Smooth muscle cell (in vitro differentiated cells): ENCODE results near the gene DST. TPM values are rescaled to one million over a fixed set of nuclear protein-coding genes. Genes with fewer than 3 reads are reported as not detected.

Source experiments
- DNase-seq: peaks from one replicate; lab custom pipeline; 2025; ENCODE audit not compliant: unreplicated experiment; lab: John Stamatoyannopoulos, UW
- H2AFZ ChIP-seq: fragments of 200-600 bp; sonication (generic); 2 replicates; pipeline ENCODE4 v1.6.0; 2016; ENCODE audit warnings: antibody characterized with exemption, low read depth, mild to moderate bottlenecking
- H3F3A ChIP-seq: fragments of 200-600 bp; sonication (generic); 2 replicates; pipeline ENCODE4 v1.6.0; 2017; ENCODE audit warnings: antibody characterized with exemption, low read depth
- H3K27ac ChIP-seq: fragments of 200-600 bp; sonication (generic); 2 replicates; pipeline ENCODE4 v1.5.1; 2016; ENCODE audit warnings: low read depth, mild to moderate bottlenecking
- H3K27me3 ChIP-seq: fragments of 200-600 bp; sonication (generic); 2 replicates; pipeline ENCODE4 v1.6.1; 2016; ENCODE audit warnings: low read depth, mild to moderate bottlenecking
- H3K36me3 ChIP-seq: fragments of 200-600 bp; sonication (generic); 2 replicates; pipeline ENCODE4 v1.5.1; 2016; ENCODE audit warnings: low read depth
- H3K4me1 ChIP-seq: fragments of 200-600 bp; sonication (generic); 2 replicates; pipeline ENCODE4 v1.5.1; 2016; ENCODE audit warnings: low read depth
- H3K4me2 ChIP-seq: fragments of 200-600 bp; sonication (generic); 2 replicates; pipeline ENCODE4 v1.6.0; 2016; ENCODE audit warnings: mild to moderate bottlenecking
- H3K4me3 ChIP-seq: fragments of 200-600 bp; sonication (generic); 2 replicates; pipeline ENCODE4 v1.5.1; 2016; ENCODE audit warnings: mild to moderate bottlenecking
- H3K79me2 ChIP-seq: fragments of 200-600 bp; sonication (generic); 2 replicates; pipeline ENCODE4 v1.6.0; 2016; ENCODE audit warnings: low read depth, mild to moderate bottlenecking
- H3K9ac ChIP-seq: fragments of 200-600 bp; sonication (generic); 2 replicates; pipeline ENCODE4 v1.6.0; 2016; ENCODE audit warnings: low read depth
- H3K9me3 ChIP-seq: fragments of 200-600 bp; sonication (generic); replicated peaks from 2 replicates; pipeline ENCODE4 v1.5.1; 2016; ENCODE audit warnings: low read depth
- H4K20me1 ChIP-seq: fragments of 200-600 bp; sonication (generic); 2 replicates; pipeline ENCODE4 v1.6.0; 2016; ENCODE audit warnings: low read depth
- CTCF ChIP-seq: fragments of 200-600 bp; sonication (generic); IDR thresholded peaks from 2 replicates; pipeline ENCODE4 v1.5.1; 2017; ENCODE audit warnings: borderline replicate concordance, mild to moderate bottlenecking, antibody characterized with exemption; ENCODE audit not compliant: insufficient read depth, poor library complexity, severe bottlenecking
- WGBS: methylation state at CpG from one replicate; pipeline ENCODE4 v1.1.7; 2016; ENCODE audit warnings: low lambda C conversion rate; 5-methylcytosine and 5-hydroxymethylcytosine counted together
- polyA plus RNA-seq: library from polyadenylated mRNA; unstranded; fragments of >200 nt; fragmentation: Nextera tagmentation; extraction: Ambion mirVana; gene quantifications from 2 replicates; pipeline ENCODE4 v1.2.1, GENCODE V29; 2016
- total RNA-seq: library from RNA; depleted of rRNA; stranded (reverse); fragments of >200 nt; gene quantifications from 2 replicates; pipeline ENCODE4 v1.2.3, GENCODE V29; 2014

DST gene
- total and polyA plus RNA-seq, 2 experiments from 2014 or later = 17.1 to 186 TPM

GRCh38 chr6:56582236-56582635, 60.5 kb downstream of the DST start:
- DNase-seq = no peak
- Histone ChIP-seq H3F3A (no peaks in the 10 kb centered on the region), H3K4me1 (no peaks in the 10 kb centered on the region), H3K9ac (no peak overlapping the region), H2AFZ (no peak overlapping the region), H3K4me2 (no peak overlapping the region), H3K27ac (no peak overlapping the region), H4K20me1 (no peaks in the 10 kb centered on the region), H3K9me3 (no peaks in the 10 kb centered on the region), H3K4me3 (no peak overlapping the region), H3K36me3 (no peaks in the 10 kb centered on the region), H3K79me2 (no peaks in the 10 kb centered on the region), H3K27me3 (no peaks in the 10 kb centered on the region)
- no peak for TF ChIP-seq CTCF
- WGBS = 99% methylated on average over 3 of the region's 3 CpGs

GRCh38 chr6:56581296-56581925, 61.3 kb downstream of the DST start:
- Histone ChIP-seq H4K20me1 (no peaks in the 10 kb centered on the region), H3K4me1 (no peaks in the 10 kb centered on the region), H3K4me3 (no peak overlapping the region), H2AFZ (no peak overlapping the region), H3K36me3 (no peaks in the 10 kb centered on the region), H3K27ac (no peak overlapping the region), H3K79me2 (no peaks in the 10 kb centered on the region), H3F3A (no peaks in the 10 kb centered on the region), H3K9me3 (no peaks in the 10 kb centered on the region), H3K27me3 (no peaks in the 10 kb centered on the region), H3K9ac (no peak overlapping the region), H3K4me2 (no peak overlapping the region)
- TF ChIP-seq CTCF = no peak
- DNase-seq = no peak
- WGBS = 90% methylated on average over 4 of the region's 4 CpGs

- no peak overlapping the region for H3K4me2 ChIP-seq
- no peak for DNase-seq
- no peaks in the 10 kb centered on the region for H3K27me3 ChIP-seq
- H3F3A ChIP-seq = no peaks in the 10 kb centered on the region
- no peaks in the 10 kb centered on the region for H3K79me2 ChIP-seq
- no peak overlapping the region for H3K4me3 ChIP-seq
- no peak overlapping the region for H3K9ac ChIP-seq
- WGBS = 94% methylated on average over 5 of the region's 5 CpGs
- H3K36me3 ChIP-seq = no peaks in the 10 kb centered on the region
- no peak overlapping the region for H3K27ac ChIP-seq
- no peaks in the 10 kb centered on the region for H3K9me3 ChIP-seq
- no peak for TF ChIP-seq CTCF
- H2AFZ ChIP-seq = no peak overlapping the region
- no peaks in the 10 kb centered on the region for H4K20me1 ChIP-seq
- H3K4me1 ChIP-seq = no peaks in the 10 kb centered on the region
Observed at GRCh38 chr6:56580271-56580670, 62.4 kb downstream of the DST start.

GRCh38 chr6:56579155-56579851, 63.4 kb downstream of the DST start:
- no peaks in the 10 kb centered on the region for H3K79me2 ChIP-seq
- no peak overlapping the region for H3K4me3 ChIP-seq
- H3K4me1 ChIP-seq = no peaks in the 10 kb centered on the region
- H4K20me1 ChIP-seq = no peaks in the 10 kb centered on the region
- no peaks in the 10 kb centered on the region for H3K9me3 ChIP-seq
- H3K9ac ChIP-seq = no peak overlapping the region
- no peaks in the 10 kb centered on the region for H3F3A ChIP-seq
- H3K36me3 ChIP-seq = no peaks in the 10 kb centered on the region
- no peak overlapping the region for H2AFZ ChIP-seq
- H3K27ac ChIP-seq = no peak overlapping the region
- DNase-seq = no peak
- H3K4me2 ChIP-seq = no peak overlapping the region
- 89% methylated on average over 2 of the region's 2 CpGs for WGBS
- H3K27me3 ChIP-seq = no peaks in the 10 kb centered on the region
- no peak for TF ChIP-seq CTCF
